ENCODE measurements around the gene MAP4K2.

DNA sequence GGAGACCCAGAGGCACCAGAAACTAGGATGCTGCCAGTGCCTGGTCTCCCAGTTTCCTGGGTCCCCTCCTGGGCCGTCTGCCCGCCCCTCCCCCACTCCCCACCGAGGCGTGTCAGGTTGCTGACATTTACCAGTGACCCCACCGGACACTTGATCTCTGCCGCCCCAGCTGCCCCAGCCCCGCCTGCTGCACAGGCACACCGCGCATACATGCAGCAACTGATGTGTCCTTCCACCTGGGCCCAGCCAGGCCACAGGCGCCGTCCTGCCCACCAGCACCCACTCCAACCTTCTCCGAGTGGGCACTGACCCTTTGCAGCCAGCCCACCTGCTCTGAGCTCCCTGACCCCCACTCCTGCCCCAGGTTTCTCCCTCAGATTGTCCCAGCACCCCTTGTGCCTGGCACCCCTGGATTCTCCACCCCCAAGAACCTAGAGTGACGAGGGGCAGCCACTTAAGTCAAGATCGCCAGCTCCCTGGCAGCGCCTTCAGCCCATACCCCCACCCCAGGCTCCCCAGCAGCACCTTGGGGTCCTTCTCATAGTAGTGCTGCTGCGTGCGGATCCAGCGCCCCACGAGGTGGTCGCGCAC is 43.8 kb downstream of the MAP4K2 start:
- TF ChIP-seq, protein P1, sequence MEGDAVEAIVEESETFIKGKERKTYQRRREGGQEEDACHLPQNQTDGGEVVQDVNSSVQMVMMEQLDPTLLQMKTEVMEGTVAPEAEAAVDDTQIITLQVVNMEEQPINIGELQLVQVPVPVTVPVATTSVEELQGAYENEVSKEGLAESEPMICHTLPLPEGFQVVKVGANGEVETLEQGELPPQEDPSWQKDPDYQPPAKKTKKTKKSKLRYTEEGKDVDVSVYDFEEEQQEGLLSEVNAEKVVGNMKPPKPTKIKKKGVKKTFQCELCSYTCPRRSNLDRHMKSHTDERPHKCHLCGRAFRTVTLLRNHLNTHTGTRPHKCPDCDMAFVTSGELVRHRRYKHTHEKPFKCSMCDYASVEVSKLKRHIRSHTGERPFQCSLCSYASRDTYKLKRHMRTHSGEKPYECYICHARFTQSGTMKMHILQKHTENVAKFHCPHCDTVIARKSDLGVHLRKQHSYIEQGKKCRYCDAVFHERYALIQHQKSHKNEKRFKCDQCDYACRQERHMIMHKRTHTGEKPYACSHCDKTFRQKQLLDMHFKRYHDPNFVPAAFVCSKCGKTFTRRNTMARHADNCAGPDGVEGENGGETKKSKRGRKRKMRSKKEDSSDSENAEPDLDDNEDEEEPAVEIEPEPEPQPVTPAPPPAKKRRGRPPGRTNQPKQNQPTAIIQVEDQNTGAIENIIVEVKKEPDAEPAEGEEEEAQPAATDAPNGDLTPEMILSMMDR (IDR thresholded peaks at IDR 0.05), result no peak
- TF ChIP-seq, protein P2, sequence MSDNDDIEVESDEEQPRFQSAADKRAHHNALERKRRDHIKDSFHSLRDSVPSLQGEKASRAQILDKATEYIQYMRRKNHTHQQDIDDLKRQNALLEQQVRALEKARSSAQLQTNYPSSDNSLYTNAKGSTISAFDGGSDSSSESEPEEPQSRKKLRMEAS (CRISPR knock-in tag; IDR thresholded peaks at IDR 0.05), result no peak
- TF ChIP-seq TEAD4 (CRISPR knock-in tag; IDR thresholded peaks at IDR 0.05), result no peak
- TF ChIP-seq NFE2L1 (CRISPR knock-in tag; IDR thresholded peaks at IDR 0.05), result no peak
- TF ChIP-seq, protein P3, sequence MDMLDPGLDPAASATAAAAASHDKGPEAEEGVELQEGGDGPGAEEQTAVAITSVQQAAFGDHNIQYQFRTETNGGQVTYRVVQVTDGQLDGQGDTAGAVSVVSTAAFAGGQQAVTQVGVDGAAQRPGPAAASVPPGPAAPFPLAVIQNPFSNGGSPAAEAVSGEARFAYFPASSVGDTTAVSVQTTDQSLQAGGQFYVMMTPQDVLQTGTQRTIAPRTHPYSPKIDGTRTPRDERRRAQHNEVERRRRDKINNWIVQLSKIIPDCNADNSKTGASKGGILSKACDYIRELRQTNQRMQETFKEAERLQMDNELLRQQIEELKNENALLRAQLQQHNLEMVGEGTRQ (CRISPR knock-in tag; IDR thresholded peaks at IDR 0.05), result no peak
- no peak for TF ChIP-seq ZNF138 (CRISPR knock-in tag; conservative IDR thresholded peaks at IDR 0.05)
- TF ChIP-seq, protein P4, sequence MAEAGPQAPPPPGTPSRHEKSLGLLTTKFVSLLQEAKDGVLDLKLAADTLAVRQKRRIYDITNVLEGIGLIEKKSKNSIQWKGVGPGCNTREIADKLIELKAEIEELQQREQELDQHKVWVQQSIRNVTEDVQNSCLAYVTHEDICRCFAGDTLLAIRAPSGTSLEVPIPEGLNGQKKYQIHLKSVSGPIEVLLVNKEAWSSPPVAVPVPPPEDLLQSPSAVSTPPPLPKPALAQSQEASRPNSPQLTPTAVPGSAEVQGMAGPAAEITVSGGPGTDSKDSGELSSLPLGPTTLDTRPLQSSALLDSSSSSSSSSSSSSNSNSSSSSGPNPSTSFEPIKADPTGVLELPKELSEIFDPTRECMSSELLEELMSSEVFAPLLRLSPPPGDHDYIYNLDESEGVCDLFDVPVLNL (CRISPR knock-in tag; IDR thresholded peaks at IDR 0.05; ENCODE audit: borderline replicate concordance, low read depth), result no peak
- TF ChIP-seq SOX15 (CRISPR knock-in tag; IDR thresholded peaks at IDR 0.05), result no peak
- TF ChIP-seq ZNF416 (CRISPR knock-in tag; IDR thresholded peaks at IDR 0.05), result no peak
- TF ChIP-seq, protein P5, sequence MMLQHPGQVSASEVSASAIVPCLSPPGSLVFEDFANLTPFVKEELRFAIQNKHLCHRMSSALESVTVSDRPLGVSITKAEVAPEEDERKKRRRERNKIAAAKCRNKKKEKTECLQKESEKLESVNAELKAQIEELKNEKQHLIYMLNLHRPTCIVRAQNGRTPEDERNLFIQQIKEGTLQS (CRISPR knock-in tag; conservative IDR thresholded peaks at IDR 0.05), result no peak
- TF ChIP-seq, protein P6, sequence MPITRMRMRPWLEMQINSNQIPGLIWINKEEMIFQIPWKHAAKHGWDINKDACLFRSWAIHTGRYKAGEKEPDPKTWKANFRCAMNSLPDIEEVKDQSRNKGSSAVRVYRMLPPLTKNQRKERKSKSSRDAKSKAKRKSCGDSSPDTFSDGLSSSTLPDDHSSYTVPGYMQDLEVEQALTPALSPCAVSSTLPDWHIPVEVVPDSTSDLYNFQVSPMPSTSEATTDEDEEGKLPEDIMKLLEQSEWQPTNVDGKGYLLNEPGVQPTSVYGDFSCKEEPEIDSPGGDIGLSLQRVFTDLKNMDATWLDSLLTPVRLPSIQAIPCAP (CRISPR knock-in tag; IDR thresholded peaks at IDR 0.05), result no peak
